IPS DF 6.9 (cell line): ENCODE measurements around the gene WWC1.

Source experiments
- DNase-seq: peaks from one replicate; pipeline ENCODE4 v3.0.0-alpha.2; 2013; ENCODE audit warnings: low read depth, low spot score
- H3K27ac ChIP-seq: one replicate; pipeline ENCODE4 v1.5.1; 2013; ENCODE audit warnings: low read length, control low read depth
- H3K27me3 ChIP-seq: 2 replicates; pipeline ENCODE4 v1.6.1; 2013; ENCODE audit warnings: mild to moderate bottlenecking, low read length; ENCODE audit not compliant: control insufficient read depth, insufficient read depth
- H3K36me3 ChIP-seq: 2 replicates; pipeline ENCODE4 v1.6.1; 2013; ENCODE audit warnings: low read length; ENCODE audit not compliant: control insufficient read depth, insufficient read depth
- H3K4me1 ChIP-seq: 2 replicates; pipeline ENCODE4 v1.6.1; 2013; ENCODE audit warnings: low read length; ENCODE audit not compliant: control insufficient read depth, insufficient read depth
- H3K4me3 ChIP-seq: 2 replicates; pipeline ENCODE4 v1.5.1; 2013; ENCODE audit warnings: mild to moderate bottlenecking, low read length
- H3K9me3 ChIP-seq: 2 replicates; pipeline ENCODE4 v1.6.1; 2013; ENCODE audit warnings: low read length, inconsistent platforms; ENCODE audit not compliant: control insufficient read depth, insufficient read depth
- WGBS: extraction: QIAGEN DNeasy Blood & Tissue Kit; methylation state at CpG from one replicate; pipeline ENCODE4 v1.1.7; 2013; ENCODE audit warnings: mixed read lengths, missing lambda C conversion rate; ENCODE audit not compliant: insufficient read length, insufficient coverage; 5-methylcytosine and 5-hydroxymethylcytosine counted together

Gene WWC1

DNA sequence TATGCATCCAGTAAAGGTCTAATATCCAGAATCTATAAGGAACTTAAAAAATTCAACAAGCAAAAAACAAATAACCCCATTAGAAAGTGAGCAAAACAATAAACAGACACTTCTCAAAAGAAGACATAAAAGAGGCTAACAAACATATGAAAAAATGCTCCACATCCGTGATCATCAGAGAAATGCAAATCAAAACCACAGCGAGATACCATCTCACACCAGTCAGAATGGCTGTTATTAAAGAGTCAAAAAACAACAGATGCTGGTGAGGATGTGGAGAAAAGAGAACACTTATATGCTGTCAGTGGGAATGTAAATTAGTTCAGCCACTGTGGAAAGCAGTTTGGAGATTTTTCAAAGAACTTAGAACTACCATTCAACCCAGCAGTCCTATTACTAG lies 86.1 kb downstream of the WWC1 start:
- Histone ChIP-seq H3K27ac (no peak overlapping the region), H3K36me3 (no peaks in the 10 kb centered on the region), H3K9me3 (no peaks in the 10 kb centered on the region), H3K4me1 (no peaks in the 10 kb centered on the region), H3K27me3 (no peaks in the 10 kb centered on the region), H3K4me3 (no peak overlapping the region)
- WGBS = no CpG with 5 or more reads among the region's 2 CpGs
- DNase-seq = no peak

DNA sequence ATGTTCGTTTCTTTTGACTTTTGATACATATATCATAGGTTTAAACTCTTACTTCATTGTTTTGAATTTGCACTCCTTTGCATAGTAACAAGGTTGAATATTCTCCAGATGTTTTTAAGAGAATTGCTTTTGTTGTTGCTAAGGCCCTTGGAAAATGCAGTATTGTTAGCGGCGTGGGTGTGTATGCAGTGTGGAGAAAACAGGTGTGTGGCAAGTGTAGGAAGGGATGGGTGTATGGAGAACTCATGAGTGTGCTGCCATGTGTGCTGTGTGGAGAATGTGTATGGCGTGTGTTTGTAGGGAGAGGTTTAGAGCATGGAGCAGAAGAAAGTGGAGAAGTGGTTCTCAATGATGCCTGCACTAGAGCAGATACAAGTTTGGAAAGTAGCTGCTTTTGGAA lies 87.3 kb downstream of the WWC1 start:
- Histone ChIP-seq H3K4me3 (no peak overlapping the region), H3K4me1 (no peaks in the 10 kb centered on the region), H3K27me3 (no peaks in the 10 kb centered on the region), H3K27ac (no peak overlapping the region), H3K36me3 (no peaks in the 10 kb centered on the region), H3K9me3 (no peaks in the 10 kb centered on the region)
- no peak for DNase-seq
- whole genome bisulfite sequencing = 100% methylated on average over 1 of the region's 4 CpGs

DNA sequence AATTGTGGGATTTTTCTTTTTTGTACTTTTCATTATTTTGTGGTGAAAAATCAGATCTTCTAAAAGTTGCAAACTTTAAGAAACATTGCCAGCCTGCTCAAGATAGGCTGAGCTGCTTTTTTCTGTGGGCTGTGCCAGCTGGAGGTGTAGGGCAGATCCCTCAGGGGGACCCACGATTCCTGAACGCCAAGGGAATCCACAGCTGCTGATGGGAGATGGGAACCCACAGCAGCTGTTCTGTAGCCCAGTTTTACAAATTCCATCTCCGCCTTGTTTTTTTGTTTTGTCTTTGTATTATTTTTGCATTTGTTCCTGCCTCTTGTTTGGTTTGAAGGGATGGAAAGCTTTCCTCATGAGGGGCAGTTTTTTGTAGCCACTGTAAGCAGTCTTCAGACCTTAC lies 91.0 kb downstream of the WWC1 start:
- H3K27me3 ChIP-seq = no peaks in the 10 kb centered on the region
- no peaks in the 10 kb centered on the region for H3K9me3 ChIP-seq
- no CpG with 5 or more reads among the region's 3 CpGs for WGBS
- no peak overlapping the region for H3K27ac ChIP-seq
- H3K36me3 ChIP-seq = peaks cover 2% of the 10 kb centered on the region; the same call in 1 of the 2 replicates
- no peak overlapping the region for H3K4me3 ChIP-seq
- no peaks in the 10 kb centered on the region for H3K4me1 ChIP-seq
- DNase-seq = no peak

DNA sequence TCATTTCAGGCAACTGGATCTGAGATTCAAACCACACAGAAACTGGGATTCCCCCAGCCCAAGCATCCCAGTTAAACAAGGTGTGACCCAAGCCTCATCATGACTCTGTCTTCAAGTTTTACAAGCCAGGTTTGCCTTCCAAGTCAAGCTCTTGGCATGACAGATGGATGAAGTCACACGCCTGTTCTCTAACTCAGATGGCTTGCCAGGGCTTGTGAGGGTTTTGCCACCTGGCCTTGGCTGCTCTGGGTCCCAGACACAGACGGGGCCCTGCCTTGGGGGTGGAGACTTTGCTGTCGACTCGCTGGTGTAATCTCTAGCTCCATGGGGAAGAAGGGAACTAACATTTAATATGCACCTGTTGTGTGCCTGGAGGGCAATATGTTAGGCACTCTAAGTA lies 99.0 kb downstream of the WWC1 start:
- Histone ChIP-seq H3K27ac (no peak overlapping the region), H3K9me3 (no peaks in the 10 kb centered on the region), H3K4me1 (no peaks in the 10 kb centered on the region), H3K27me3 (no peaks in the 10 kb centered on the region), H3K4me3 (no peak overlapping the region), H3K36me3 (peaks cover 3% of the 10 kb centered on the region; the same call in 1 of the 2 replicates)
- no peak for DNase-seq
- WGBS = no CpG with 5 or more reads among the region's 4 CpGs

DNA sequence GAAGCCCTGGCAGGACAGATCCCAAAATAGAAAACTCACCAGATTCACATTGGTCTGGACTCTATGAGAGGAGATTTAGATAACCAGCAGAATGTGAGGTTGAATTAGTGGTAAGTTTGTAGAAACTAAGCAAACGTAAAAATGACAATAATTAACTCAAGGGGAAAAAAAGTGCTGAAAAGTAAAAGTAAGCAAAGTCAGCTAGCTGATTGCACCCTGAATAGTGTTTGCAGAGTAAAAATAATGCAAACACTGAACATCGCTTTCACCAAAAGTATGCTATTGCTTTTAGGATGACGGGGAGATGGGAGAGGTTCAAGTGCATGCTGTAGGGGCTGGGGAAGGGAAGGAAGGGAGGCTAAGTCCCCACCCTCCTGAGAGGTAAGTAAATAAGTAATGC lies 102.3 kb downstream of the WWC1 start:
- no peaks in the 10 kb centered on the region for H3K9me3 ChIP-seq
- DNase-seq = no peak
- WGBS = no CpG with 5 or more reads among the region's 3 CpGs

GRCh38 chr5:168400429-168401220 lies 109.2 kb downstream of the WWC1 start:
- no peak overlapping the region for H3K4me3 ChIP-seq
- H3K36me3 ChIP-seq = 0 out of 2 replicates have a peak, but pooled peaks cover 2% of the 10 kb centered on the region
- no CpG with 5 or more reads among the region's 4 CpGs for WGBS
- no peaks in the 10 kb centered on the region for H3K27me3 ChIP-seq
- H3K27ac ChIP-seq = no peak overlapping the region
- no peaks in the 10 kb centered on the region for H3K9me3 ChIP-seq
- peaks cover 2% of the 10 kb centered on the region; the same call in 1 of the 2 replicates for H3K4me1 ChIP-seq
- DNase-seq = no peak

More for the DNA sequence above, 102.3 kb downstream of the WWC1 start:
- Histone ChIP-seq H3K36me3 (peaks cover 5% of the 10 kb centered on the region; the same call in 1 of the 2 replicates), H3K4me1 (no peaks in the 10 kb centered on the region), H3K4me3 (no peak overlapping the region), H3K27me3 (no peaks in the 10 kb centered on the region), H3K27ac (no peak overlapping the region)

GRCh38 chr5:168401226-168401625 lies 109.8 kb downstream of the WWC1 start:
- no peak for DNase-seq
- H3K36me3 ChIP-seq = 0 out of 2 replicates have a peak, but pooled peaks cover 2% of the 10 kb centered on the region

DNA sequence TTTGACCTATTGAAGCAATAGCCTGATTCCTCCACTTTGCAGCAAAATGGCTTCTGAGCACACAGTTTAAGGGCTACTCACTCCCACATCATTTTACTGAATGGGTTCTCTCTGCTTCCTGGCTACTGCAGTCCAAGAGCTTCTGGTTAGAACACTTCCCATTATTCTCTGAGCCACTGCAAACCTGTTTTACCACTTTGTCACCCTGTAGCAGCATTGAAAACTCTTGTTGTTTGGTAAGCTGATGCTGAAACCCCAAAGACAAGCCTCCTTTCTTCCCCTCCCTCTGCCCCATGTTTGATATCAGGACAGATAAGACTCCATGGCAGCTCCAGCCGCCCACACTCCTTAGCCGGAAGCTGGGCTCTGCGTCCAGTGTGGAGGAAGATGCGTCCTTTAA lies 110.4 kb downstream of the WWC1 start:
- Histone ChIP-seq H3K4me1 (peaks cover 2% of the 10 kb centered on the region; the same call in 1 of the 2 replicates), H3K36me3 (0 out of 2 replicates have a peak, but pooled peaks cover 2% of the 10 kb centered on the region), H3K9me3 (no peaks in the 10 kb centered on the region), H3K4me3 (no peak overlapping the region), H3K27me3 (no peaks in the 10 kb centered on the region), H3K27ac (no peak overlapping the region)
- no CpG with 5 or more reads among the region's 4 CpGs for WGBS
- no peak for DNase-seq

More at GRCh38 chr5:168401226-168401625, 109.8 kb downstream of the WWC1 start:
- H3K27me3 ChIP-seq = no peaks in the 10 kb centered on the region
- no peaks in the 10 kb centered on the region for H3K9me3 ChIP-seq
- no peak overlapping the region for H3K27ac ChIP-seq
- WGBS = no CpG with 5 or more reads among the region's 5 CpGs
- H3K4me3 ChIP-seq = no peak overlapping the region
- H3K4me1 ChIP-seq = peaks cover 2% of the 10 kb centered on the region; the same call in 1 of the 2 replicates

GRCh38 chr5:168404365-168404764 lies 112.9 kb downstream of the WWC1 start:
- WGBS = no CpG with 5 or more reads among the region's 12 CpGs
- Histone ChIP-seq H3K36me3 (peaks cover 6% of the 10 kb centered on the region; the same call in 1 of the 2 replicates), H3K4me3 (no peak overlapping the region), H3K27ac (no peak overlapping the region), H3K27me3 (no peaks in the 10 kb centered on the region), H3K4me1 (peaks cover 2% of the 10 kb centered on the region; the same call in 1 of the 2 replicates), H3K9me3 (no peaks in the 10 kb centered on the region)
- DNase-seq = no peak

DNA sequence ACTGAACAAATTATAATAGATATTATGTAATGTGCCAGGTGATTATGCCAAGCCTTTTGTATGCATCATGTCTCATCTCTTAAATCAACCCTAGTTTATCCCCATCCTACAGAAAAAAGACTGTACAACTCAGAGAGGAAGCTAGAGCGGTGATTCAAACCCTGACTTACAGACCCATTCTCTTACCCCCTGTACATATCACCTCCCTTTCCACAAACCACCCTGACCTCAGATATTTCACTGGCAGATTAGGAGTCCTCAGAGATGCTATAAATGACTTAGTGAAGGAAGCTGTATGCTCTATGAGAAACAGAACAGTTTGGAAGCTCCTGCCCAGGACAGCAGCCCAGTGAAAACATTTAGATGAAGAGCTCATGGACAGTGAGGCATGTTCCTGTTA lies 115.8 kb downstream of the WWC1 start:
- Histone ChIP-seq H3K27ac (no peak overlapping the region), H3K36me3 (peaks cover 10% of the 10 kb centered on the region; the same call in 1 of the 2 replicates), H3K27me3 (no peaks in the 10 kb centered on the region), H3K4me3 (no peak overlapping the region), H3K4me1 (peaks cover 2% of the 10 kb centered on the region; the same call in 1 of the 2 replicates), H3K9me3 (no peaks in the 10 kb centered on the region)
- no CpG with 5 or more reads among the region's 1 CpG for WGBS
- DNase-seq = no peak
